Measurements from ENCODE around the gene CDH13.

GRCh38 chr16:82965808-82966207 lies 339.0 kb downstream of the CDH13 start:
- TF ChIP-seq CTCF (IDR thresholded peaks at IDR 0.05): no peak
- TF ChIP-seq RCOR1 (IDR thresholded peaks at IDR 0.05; ENCODE audit: low read depth, low read length): no peak
- TF ChIP-seq NPAS2 (CRISPR knock-in tag; IDR thresholded peaks at IDR 0.05; ENCODE audit: borderline replicate concordance): no peak
- no peak for TF ChIP-seq MAX (IDR thresholded peaks at IDR 0.05)
- TF ChIP-seq POLR2A (IDR thresholded peaks at IDR 0.05; ENCODE audit: low read length): no peak
- no peak for TF ChIP-seq CEBPB (IDR thresholded peaks at IDR 0.05)
- no peak for TF ChIP-seq REST (IDR thresholded peaks at IDR 0.05)
- TF ChIP-seq JUN (IDR thresholded peaks at IDR 0.05): no peak
- TF ChIP-seq BHLHE40 (IDR thresholded peaks at IDR 0.05; ENCODE audit: low read depth, low read length): no peak
- TF ChIP-seq RAD21 (conservative IDR thresholded peaks at IDR 0.05 in 1 of 2, IDR thresholded peaks at IDR 0.05 in 1 of 2): no peak
- TF ChIP-seq ELK1 (IDR thresholded peaks at IDR 0.05; ENCODE audit: low read depth, low read length): no peak
- no peak for TF ChIP-seq USF2 (IDR thresholded peaks at IDR 0.05)
- no peak for TF ChIP-seq FOSB (CRISPR knock-in tag; IDR thresholded peaks at IDR 0.05)
